ENCODE data around the gene SMCO1.
A peak's percentile ranks its signal among the peaks of the same experiment; 100 is the strongest.
"Not testable (repeated sequence)": the region's sequence is repeated elsewhere in the genome, so short reads cannot be mapped to it uniquely, and the experiment has no call there.

The SMCO1 gene

GRCh38 chr3:196513697-196514349, 1.3 kb downstream of the SMCO1 start:
- Histone ChIP-seq H3K9me3 (ENCODE audit: control insufficient read depth, insufficient read depth, low read length) (peaks cover 10% of the 10 kb centered on the region; the same call in 1 of the 2 replicates), H3K4me1 (ENCODE audit: insufficient read depth, low read length) (no peaks in the 10 kb centered on the region)

GRCh38 chr3:196511646-196512425, 3.3 kb downstream of the SMCO1 start:
- not testable (repeated sequence) for H3K4me1 ChIP-seq (ENCODE audit: insufficient read depth, low read length); H3K9me3 ChIP-seq (ENCODE audit: control insufficient read depth, insufficient read depth, low read length)

More at GRCh38 chr3:196513697-196514349, 1.3 kb downstream of the SMCO1 start:
- no peaks in the 10 kb centered on the region for H3K36me3 ChIP-seq (ENCODE audit: insufficient read depth, low read length)
- H3K9ac ChIP-seq (ENCODE audit: low read depth, low read length), result no peak overlapping the region

GRCh38 chr3:196511108-196511507, 4.0 kb downstream of the SMCO1 start:
- H3K9me3 ChIP-seq (ENCODE audit: control insufficient read depth, insufficient read depth, low read length), result peaks cover 11% of the 10 kb centered on the region; the same call in 1 of the 2 replicates
- H3K4me1 ChIP-seq (ENCODE audit: insufficient read depth, low read length); H3K36me3 ChIP-seq (ENCODE audit: insufficient read depth, low read length); H3K9ac ChIP-seq (ENCODE audit: low read depth, low read length): not testable (repeated sequence)

More at GRCh38 chr3:196511646-196512425, 3.3 kb downstream of the SMCO1 start:
- not testable (repeated sequence) for H3K9ac ChIP-seq (ENCODE audit: low read depth, low read length); H3K36me3 ChIP-seq (ENCODE audit: insufficient read depth, low read length)

DNA sequence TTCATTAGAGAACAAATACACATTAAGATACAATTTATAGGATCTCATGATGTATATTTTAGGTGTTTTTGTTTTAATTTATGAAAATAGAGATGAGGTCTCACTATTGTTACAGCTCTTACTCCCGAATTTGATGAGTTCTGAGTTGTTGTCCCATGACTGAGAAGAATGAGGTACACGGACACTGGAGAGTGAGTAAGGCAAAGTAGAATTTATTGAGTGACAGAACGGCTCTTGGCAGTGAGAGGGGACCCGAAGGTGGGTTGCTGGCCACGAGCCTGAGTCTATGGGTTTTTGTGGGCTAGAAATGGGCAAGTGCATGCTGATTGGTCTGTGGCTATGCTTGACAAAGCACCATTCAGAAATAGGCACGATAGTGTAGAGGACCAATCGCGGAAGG, 8.5 kb downstream of the SMCO1 start:
- Histone ChIP-seq H3K9me3 (ENCODE audit: control insufficient read depth, insufficient read depth, low read length) (peaks cover 11% of the 10 kb centered on the region; the same call in 1 of the 2 replicates), H3K9ac (ENCODE audit: low read depth, low read length) (no peak overlapping the region), H3K36me3 (ENCODE audit: insufficient read depth, low read length) (no peaks in the 10 kb centered on the region), H3K4me1 (ENCODE audit: insufficient read depth, low read length) (peaks cover 3% of the 10 kb centered on the region; the same call in 1 of the 2 replicates)

GRCh38 chr3:196504556-196504955, 10.6 kb downstream of the SMCO1 start:
- Histone ChIP-seq H3K9ac (ENCODE audit: low read depth, low read length) (peak overlapping the region; percentile 95; the same call in 1 of the 2 replicates), H3K4me1 (ENCODE audit: insufficient read depth, low read length) (peaks cover 11% of the 10 kb centered on the region; the same call in 1 of the 2 replicates), H3K9me3 (ENCODE audit: control insufficient read depth, insufficient read depth, low read length) (peaks cover 11% of the 10 kb centered on the region; the same call in 1 of the 2 replicates), H3K36me3 (ENCODE audit: insufficient read depth, low read length) (no peaks in the 10 kb centered on the region)

GRCh38 chr3:196504077-196504398, 11.1 kb downstream of the SMCO1 start:
- H3K36me3 ChIP-seq (ENCODE audit: insufficient read depth, low read length), result not testable (repeated sequence)

GRCh38 chr3:196503196-196504076, 11.7 kb downstream of the SMCO1 start, which contains the start of gene RNF168:
Gene RNF168 (minus strand): TSS chr3:196503768. CDS start chr3:196503173, 595 bp downstream.
- Histone ChIP-seq H3K36me3 (ENCODE audit: insufficient read depth, low read length) (no peaks in the 10 kb centered on the region; the same call in 1 of the 2 replicates), H3K9me3 (ENCODE audit: control insufficient read depth, insufficient read depth, low read length) (peaks cover 11% of the 10 kb centered on the region; the same call in 1 of the 2 replicates), H3K9ac (ENCODE audit: low read depth, low read length) (peak within 1 kb of the TSS; percentile 95), H3K4me1 (ENCODE audit: insufficient read depth, low read length) (peaks cover 12% of the 10 kb centered on the region; the same call in 1 of the 2 replicates)

More at GRCh38 chr3:196504077-196504398, 11.1 kb downstream of the SMCO1 start:
- H3K9ac ChIP-seq (ENCODE audit: low read depth, low read length), result peak overlapping the region; percentile 95
- H3K4me1 ChIP-seq (ENCODE audit: insufficient read depth, low read length), result peaks cover 12% of the 10 kb centered on the region; the same call in 1 of the 2 replicates
- peaks cover 11% of the 10 kb centered on the region; the same call in 1 of the 2 replicates for H3K9me3 ChIP-seq (ENCODE audit: control insufficient read depth, insufficient read depth, low read length)

DNA sequence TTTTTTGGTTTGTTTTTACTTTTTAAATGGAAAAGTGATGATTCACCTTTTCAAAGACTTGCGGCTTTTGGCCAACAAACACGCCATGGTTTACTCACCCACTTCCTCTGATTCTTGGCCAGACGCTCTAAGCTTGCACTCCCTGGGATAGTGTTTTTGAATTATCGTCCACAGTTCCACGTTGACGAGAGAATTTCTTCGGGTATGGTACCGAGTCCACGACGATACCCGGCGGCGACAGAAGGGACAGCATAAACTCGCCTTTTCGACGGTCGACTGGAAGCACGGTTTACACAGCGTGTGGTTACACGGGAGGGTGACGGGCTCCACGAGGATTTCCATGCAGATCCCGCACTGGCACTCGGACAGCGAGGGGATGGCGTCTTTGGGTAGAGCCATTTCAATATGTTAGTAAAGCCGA, 12.4 kb downstream of the SMCO1 start:
- Histone ChIP-seq H3K4me1 (ENCODE audit: insufficient read depth, low read length) (peaks cover 12% of the 10 kb centered on the region; the same call in 1 of the 2 replicates), H3K9me3 (ENCODE audit: control insufficient read depth, insufficient read depth, low read length) (peaks cover 11% of the 10 kb centered on the region; the same call in 1 of the 2 replicates), H3K9ac (ENCODE audit: low read depth, low read length) (peak overlapping the region; percentile 95), H3K36me3 (ENCODE audit: insufficient read depth, low read length) (no peaks in the 10 kb centered on the region; the same call in 1 of the 2 replicates)

GRCh38 chr3:196501316-196502044, 13.7 kb downstream of the SMCO1 start:
- Histone ChIP-seq H3K36me3 (ENCODE audit: insufficient read depth, low read length) (no peaks in the 10 kb centered on the region; the same call in 1 of the 2 replicates), H3K4me1 (ENCODE audit: insufficient read depth, low read length) (peaks cover 12% of the 10 kb centered on the region; the same call in 1 of the 2 replicates), H3K9ac (ENCODE audit: low read depth, low read length) (peak overlapping the region; percentile 95), H3K9me3 (ENCODE audit: control insufficient read depth, insufficient read depth, low read length) (peaks cover 2% of the 10 kb centered on the region; the same call in 1 of the 2 replicates)

DNA sequence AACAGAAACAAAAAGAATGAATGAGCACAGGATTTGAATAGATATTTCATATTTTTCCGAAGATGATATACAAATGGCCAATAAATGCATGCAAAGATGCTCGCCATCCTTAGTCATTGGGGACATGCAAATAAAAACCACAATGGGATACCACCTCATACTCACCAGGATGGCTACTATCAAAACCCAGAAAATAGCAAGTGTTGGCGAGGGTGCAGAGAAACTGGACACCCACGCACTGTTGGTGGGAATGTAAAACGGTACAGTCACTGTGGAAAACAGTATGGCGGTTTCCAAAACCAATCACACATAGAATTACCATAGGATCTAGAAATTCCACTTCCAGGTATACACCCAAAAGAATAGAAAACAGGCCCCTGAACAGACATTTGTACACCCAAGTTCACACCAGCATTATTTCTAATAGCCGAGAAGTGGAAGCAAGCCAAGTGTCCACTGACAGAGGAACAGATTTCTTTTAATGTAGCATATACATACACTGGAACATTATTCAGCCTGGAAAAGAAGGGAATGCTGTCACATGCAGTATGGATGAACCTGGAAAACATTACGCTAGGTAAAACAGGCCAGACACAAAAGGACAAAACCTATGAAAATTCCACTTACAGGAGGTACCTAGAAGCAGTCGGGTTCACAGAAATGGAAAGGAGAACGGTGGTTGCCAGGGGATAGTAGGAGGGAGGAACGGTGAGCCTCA, 15.2 kb downstream of the SMCO1 start:
- peaks cover 12% of the 10 kb centered on the region; the same call in 1 of the 2 replicates for H3K4me1 ChIP-seq (ENCODE audit: insufficient read depth, low read length)
- no peaks in the 10 kb centered on the region for H3K9me3 ChIP-seq (ENCODE audit: control insufficient read depth, insufficient read depth, low read length)
- H3K9ac ChIP-seq (ENCODE audit: low read depth, low read length), result peak overlapping the region; percentile 95
- no peaks in the 10 kb centered on the region; the same call in 1 of the 2 replicates for H3K36me3 ChIP-seq (ENCODE audit: insufficient read depth, low read length)

DNA sequence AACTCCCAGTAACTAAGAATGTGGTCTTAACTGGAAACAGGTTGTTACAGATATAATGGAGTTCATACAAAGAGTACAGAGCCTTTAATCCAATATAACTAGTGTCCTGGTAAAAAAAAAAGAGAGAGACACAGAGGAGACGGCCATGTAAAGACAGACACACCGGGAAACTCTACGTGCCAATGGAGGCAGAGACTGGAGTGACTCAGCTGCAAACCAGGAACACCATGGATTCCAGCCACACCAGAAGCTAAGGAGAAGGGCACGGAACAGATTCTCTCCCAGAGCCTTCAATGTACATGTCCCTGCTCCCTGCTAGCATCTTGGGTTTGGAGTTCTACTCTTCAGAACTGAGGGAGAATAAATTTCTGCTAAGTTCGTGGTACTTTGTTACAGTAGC, 16.1 kb downstream of the SMCO1 start:
- no peaks in the 10 kb centered on the region for H3K9me3 ChIP-seq (ENCODE audit: control insufficient read depth, insufficient read depth, low read length)
- H3K36me3 ChIP-seq (ENCODE audit: insufficient read depth, low read length), result no peaks in the 10 kb centered on the region; the same call in 1 of the 2 replicates
- no peak overlapping the region for H3K9ac ChIP-seq (ENCODE audit: low read depth, low read length)
- peaks cover 9% of the 10 kb centered on the region; the same call in 1 of the 2 replicates for H3K4me1 ChIP-seq (ENCODE audit: insufficient read depth, low read length)

- peaks cover 9% of the 10 kb centered on the region; the same call in 1 of the 2 replicates for H3K4me1 ChIP-seq (ENCODE audit: insufficient read depth, low read length)
- no peaks in the 10 kb centered on the region for H3K9me3 ChIP-seq (ENCODE audit: control insufficient read depth, insufficient read depth, low read length)
- no peaks in the 10 kb centered on the region; the same call in 1 of the 2 replicates for H3K36me3 ChIP-seq (ENCODE audit: insufficient read depth, low read length)
- no peak overlapping the region for H3K9ac ChIP-seq (ENCODE audit: low read depth, low read length)
Observed at GRCh38 chr3:196498297-196498696, 16.8 kb downstream of the SMCO1 start.
